Fibroblast of lung (primary cell): ENCODE results near the gene BCL2. TPM values are rescaled to one million over a fixed set of nuclear protein-coding genes. Genes with fewer than 3 reads are reported as not detected.

Source experiments
- DNase-seq, 2 donors: peaks; one replicate each; pipeline versions ENCODE4 v3.0.0 to v3.0.0-alpha.2; 2010; ENCODE audit warnings: low read depth in 2 of 2
- H2AFZ ChIP-seq: 2 replicates; pipeline ENCODE4 v1.5.1; 2012; ENCODE audit warnings: low read length, control low read depth, inconsistent platforms
- H3K27ac ChIP-seq: 2 replicates; pipeline ENCODE4 v1.5.1; 2011; ENCODE audit warnings: low read length, control low read depth; ENCODE audit not compliant: insufficient read depth
- H3K27me3 ChIP-seq: 2 replicates; pipeline ENCODE4 v1.5.1; 2011; ENCODE audit warnings: mild to moderate bottlenecking, low read length; ENCODE audit not compliant: control insufficient read depth, insufficient read depth
- H3K36me3 ChIP-seq: 2 replicates; pipeline ENCODE4 v1.5.1; 2011; ENCODE audit warnings: low read length; ENCODE audit not compliant: control insufficient read depth, insufficient read depth
- H3K4me1 ChIP-seq: 2 replicates; pipeline ENCODE4 v1.5.1; 2011; ENCODE audit warnings: low read length; ENCODE audit not compliant: control insufficient read depth, insufficient read depth; ENCODE audit errors: extremely low read depth
- H3K4me2 ChIP-seq: 2 replicates; pipeline ENCODE4 v1.5.1; 2011; ENCODE audit warnings: low read length, control low read depth; ENCODE audit not compliant: insufficient read depth; ENCODE audit errors: extremely low read depth
- H3K4me3 ChIP-seq, 4 experiments: fragments of 200-600 bp in 1 of 4; sonication (generic) in 1 of 4; replicated peaks in 1 of 4; 2 replicates each; pipeline ENCODE4 v1.5.1; 2011 to 2016; ENCODE audit warnings: low read length in 4 of 4, low read depth in 3 of 4, mild to moderate bottlenecking in 3 of 4, control low read depth in 2 of 4, inconsistent platforms in 1 of 4, mixed read lengths in 1 of 4; ENCODE audit not compliant: insufficient read depth in 1 of 4; ENCODE audit errors: control extremely low read depth in 1 of 4
- H3K79me2 ChIP-seq: 2 replicates; pipeline ENCODE4 v1.5.1; 2012; ENCODE audit warnings: mild to moderate bottlenecking, low read length, inconsistent platforms; ENCODE audit not compliant: control insufficient read depth, insufficient read depth
- H3K9ac ChIP-seq: 2 replicates; pipeline ENCODE4 v1.5.1; 2011; ENCODE audit warnings: mild to moderate bottlenecking, low read length, control low read depth; ENCODE audit not compliant: insufficient read depth
- H3K9me3 ChIP-seq: 2 replicates; pipeline ENCODE4 v1.5.1; 2012; ENCODE audit warnings: low read depth, low read length; ENCODE audit not compliant: control insufficient read depth, insufficient read depth
- H4K20me1 ChIP-seq: 2 replicates; pipeline ENCODE4 v1.5.1; 2011; ENCODE audit warnings: low read length; ENCODE audit not compliant: control insufficient read depth, insufficient read depth; ENCODE audit errors: extremely low read depth
- CTCF ChIP-seq, 2 donors: IDR thresholded peaks in 1 of 2; conservative IDR thresholded peaks in 1 of 2; 1 replicate in 1 of 2; 2 replicates in 1 of 2; pipeline ENCODE4 v1.5.1; 2011 to 2012; ENCODE audit warnings: low read length in 2 of 2, control low read depth in 1 of 2, inconsistent platforms in 1 of 2, low read depth in 1 of 2, mild to moderate bottlenecking in 1 of 2
- EZH2 ChIP-seq: IDR thresholded peaks from 2 replicates; pipeline ENCODE4 v1.5.1; 2012; ENCODE audit warnings: low read length, control low read depth, mild to moderate bottlenecking; ENCODE audit errors: missing control alignments
- polyA plus RNA-seq, 2 donors: library from polyadenylated mRNA; depleted of rRNA in 1 of 2; stranded (reverse) in 1 of 2; unstranded in 1 of 2; fragments of >200 nt; gene quantifications; 2 replicates each; pipeline ENCODE4 v1.2.1, GENCODE V29; 2011 to 2012; ENCODE audit warnings: missing spikeins in 1 of 2
- total RNA-seq: library from RNA; depleted of rRNA; stranded (reverse); fragments of >200 nt; gene quantifications from 2 replicates; pipeline ENCODE4 v1.2.1, GENCODE V29; 2014

Gene BCL2
- total and polyA plus RNA-seq, 2 donors (not counting 1 experiment from before 2014, with no cell fraction given) = 1.5 to 3.6 TPM

- TF ChIP-seq EZH2 (no peak), CTCF (conservative IDR thresholded peaks at IDR 0.05 in 1 of 2, IDR thresholded peaks at IDR 0.05 in 1 of 2; ENCODE audit: low read depth in 1 of 2, low read length in 2 of 2) (no peak)
- no peaks in the 10 kb centered on the region for H3K36me3 ChIP-seq
Measured at GRCh38 chr18:63284173-63284799, 35.3 kb downstream of the BCL2 start.

GRCh38 chr18:63283305-63284094, 36.1 kb downstream of the BCL2 start:
- DNase-seq = no peak
- Histone ChIP-seq H3K27ac (no peak overlapping the region), H3K36me3 (no peaks in the 10 kb centered on the region), H4K20me1 (no peaks in the 10 kb centered on the region), H3K4me2 (no peak overlapping the region), H3K4me1 (no peaks in the 10 kb centered on the region), H3K4me3 (no peak overlapping the region), H3K27me3 (no peaks in the 10 kb centered on the region), H3K9me3 (no peaks in the 10 kb centered on the region), H3K9ac (no peak overlapping the region), H3K79me2 (no peaks in the 10 kb centered on the region), H2AFZ (no peak overlapping the region)
- TF ChIP-seq CTCF (conservative IDR thresholded peaks at IDR 0.05 in 1 of 2, IDR thresholded peaks at IDR 0.05 in 1 of 2; ENCODE audit: low read depth in 1 of 2, low read length in 2 of 2) = no peak
- no peak for TF ChIP-seq EZH2

More at GRCh38 chr18:63284173-63284799, 35.3 kb downstream of the BCL2 start:
- Histone ChIP-seq H3K79me2 (no peaks in the 10 kb centered on the region), H3K27ac (no peak overlapping the region), H3K4me1 (no peaks in the 10 kb centered on the region), H3K27me3 (no peaks in the 10 kb centered on the region), H3K4me2 (no peak overlapping the region), H3K4me3 (no peak overlapping the region), H4K20me1 (no peaks in the 10 kb centered on the region), H3K9me3 (no peaks in the 10 kb centered on the region), H2AFZ (no peak overlapping the region), H3K9ac (no peak overlapping the region)
- DNase-seq = no peak

GRCh38 chr18:63282793-63283192, 36.8 kb downstream of the BCL2 start:
- DNase-seq = no peak
- Histone ChIP-seq H3K4me2 (no peak overlapping the region), H3K4me1 (no peaks in the 10 kb centered on the region), H3K79me2 (no peaks in the 10 kb centered on the region), H3K36me3 (no peaks in the 10 kb centered on the region), H3K4me3 (no peak overlapping the region), H3K27me3 (no peaks in the 10 kb centered on the region), H3K9ac (no peak overlapping the region), H2AFZ (no peak overlapping the region), H3K27ac (no peak overlapping the region), H4K20me1 (no peaks in the 10 kb centered on the region), H3K9me3 (no peaks in the 10 kb centered on the region)
- no peak for TF ChIP-seq EZH2
- TF ChIP-seq CTCF (conservative IDR thresholded peaks at IDR 0.05 in 1 of 2, IDR thresholded peaks at IDR 0.05 in 1 of 2; ENCODE audit: low read depth in 1 of 2, low read length in 2 of 2) = no peak
